CD1c-positive myeloid dendritic cell (primary cell): ENCODE measurements around the gene FBRS.
"Not testable (repeated sequence)": the region's sequence is repeated elsewhere in the genome, so short reads cannot be mapped to it uniquely, and the experiment has no call there.

Experiments used
- DNase-seq: peaks from one replicate; pipeline ENCODE4 v3.0.0-alpha.2; 2016; ENCODE audit errors: extremely low spot score

FBRS gene

DNA sequence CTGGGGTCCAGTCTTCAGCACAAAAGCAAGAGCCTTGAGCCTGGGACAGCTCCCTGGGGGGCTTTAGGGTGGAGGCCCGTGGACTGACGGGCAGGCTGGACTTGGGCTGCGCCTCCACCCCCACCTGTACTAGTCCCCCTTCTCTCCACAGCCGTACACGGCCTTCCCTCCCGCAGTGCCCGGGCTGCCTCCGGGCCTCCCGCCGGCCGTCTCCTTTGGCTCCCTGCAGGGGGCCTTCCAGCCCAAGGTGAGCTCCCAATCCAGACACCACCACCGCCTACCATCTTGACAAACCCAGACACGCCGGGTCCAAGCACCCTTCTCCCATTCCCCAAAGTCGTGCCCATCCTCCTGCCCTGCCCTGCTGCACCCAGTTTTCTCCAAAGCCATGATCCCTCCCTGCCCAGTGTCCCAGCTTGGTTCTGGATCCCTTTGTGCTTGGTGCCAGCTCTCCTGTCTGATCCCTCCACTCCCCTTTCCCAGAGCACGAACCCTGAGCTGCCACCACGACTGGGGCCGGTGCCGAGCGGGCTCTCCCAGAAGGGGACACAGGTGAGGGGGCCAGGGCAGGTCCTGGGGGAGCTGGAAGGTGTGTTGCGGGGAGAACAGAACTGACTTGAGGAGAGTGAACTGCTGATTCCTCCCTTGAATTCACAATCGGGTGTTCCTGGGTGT is 7.1 kb downstream of the FBRS start:
- no peak for DNase-seq

DNA sequence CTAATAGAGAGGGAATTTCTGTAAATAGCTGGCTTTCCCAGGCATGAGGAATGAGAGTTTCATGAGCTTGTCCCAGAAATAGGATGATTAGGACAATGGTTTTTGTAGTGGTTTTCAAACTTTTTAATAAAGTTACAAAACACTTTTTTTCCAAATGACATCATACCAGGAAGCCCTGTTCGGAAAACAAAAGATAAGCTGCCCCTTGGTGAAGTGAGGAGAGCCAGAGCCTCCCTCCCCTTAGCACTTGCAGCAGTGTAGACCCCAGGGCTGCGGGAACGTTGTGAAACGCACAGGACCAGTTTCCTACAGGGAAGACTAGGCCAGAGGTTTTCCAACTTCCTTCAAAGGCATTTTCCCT is 7.6 kb downstream of the FBRS start:
- DNase-seq: no peak

DNA sequence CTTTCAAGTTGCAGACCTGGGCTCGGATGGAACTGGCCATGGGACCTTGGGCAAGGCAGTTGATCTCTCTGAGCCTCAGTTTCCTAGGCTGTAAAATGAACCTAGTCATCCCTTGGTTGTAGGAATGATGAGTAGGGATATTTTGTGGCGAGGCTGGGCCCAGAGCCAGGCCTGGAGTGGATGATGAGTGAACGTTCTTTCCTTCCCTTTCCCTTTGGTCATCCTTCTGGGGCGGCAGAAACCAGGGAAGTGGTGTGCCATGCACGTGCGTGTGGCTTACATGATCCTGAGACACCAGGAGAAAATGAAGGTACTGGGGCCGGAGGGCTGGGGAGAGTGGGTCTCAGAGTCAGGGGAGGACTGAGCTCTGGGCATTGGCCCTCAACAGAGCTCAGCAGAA is 8.4 kb downstream of the FBRS start:
- DNase-seq: no peak

DNA sequence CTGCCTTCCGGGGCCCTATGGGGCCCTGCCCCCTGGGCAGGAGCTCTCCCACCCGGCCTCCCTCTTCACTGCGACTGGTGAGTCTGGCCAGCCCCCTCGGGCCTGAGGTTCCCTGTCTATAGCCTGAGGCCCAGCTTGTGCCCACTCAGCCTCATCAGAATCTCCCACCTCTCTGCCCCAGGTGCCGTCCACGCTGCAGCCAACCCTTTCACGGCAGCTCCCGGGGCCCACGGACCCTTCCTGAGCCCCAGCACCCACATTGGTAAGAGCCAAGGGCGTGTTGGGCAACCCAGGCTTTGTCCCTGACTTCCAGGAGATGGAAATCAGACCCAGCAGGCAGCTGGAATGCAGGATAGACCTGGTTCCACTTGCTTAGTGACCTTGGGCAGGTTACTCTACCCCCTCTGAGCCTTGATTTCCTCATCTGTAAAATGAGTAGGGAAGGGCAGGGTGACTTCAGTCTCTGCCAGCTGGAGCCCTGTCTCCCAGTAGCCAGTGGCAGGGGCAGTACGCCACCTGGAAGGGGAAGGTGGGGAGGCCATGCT is 9.2 kb downstream of the FBRS start:
- no peak for DNase-seq

DNA sequence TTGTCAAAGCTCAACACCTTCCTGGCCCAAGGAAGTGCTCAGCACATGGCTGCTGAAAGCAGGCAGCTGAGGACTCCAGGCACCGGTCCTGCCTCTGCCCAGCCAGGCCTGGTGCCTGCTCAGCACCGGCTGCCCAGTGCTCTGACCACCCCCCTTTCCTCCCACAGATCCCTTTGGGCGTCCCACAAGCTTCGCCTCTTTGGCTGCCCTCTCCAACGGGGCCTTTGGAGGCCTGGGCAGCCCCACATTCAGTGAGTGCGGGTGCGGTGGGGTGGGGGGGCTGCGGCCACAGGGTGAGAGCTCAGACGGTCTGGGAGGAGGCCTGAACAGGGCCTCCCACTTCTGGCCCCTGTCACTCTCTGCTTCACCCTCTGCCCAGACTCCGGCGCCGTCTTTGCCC is 10.2 kb downstream of the FBRS start:
- no peak for DNase-seq

DNA sequence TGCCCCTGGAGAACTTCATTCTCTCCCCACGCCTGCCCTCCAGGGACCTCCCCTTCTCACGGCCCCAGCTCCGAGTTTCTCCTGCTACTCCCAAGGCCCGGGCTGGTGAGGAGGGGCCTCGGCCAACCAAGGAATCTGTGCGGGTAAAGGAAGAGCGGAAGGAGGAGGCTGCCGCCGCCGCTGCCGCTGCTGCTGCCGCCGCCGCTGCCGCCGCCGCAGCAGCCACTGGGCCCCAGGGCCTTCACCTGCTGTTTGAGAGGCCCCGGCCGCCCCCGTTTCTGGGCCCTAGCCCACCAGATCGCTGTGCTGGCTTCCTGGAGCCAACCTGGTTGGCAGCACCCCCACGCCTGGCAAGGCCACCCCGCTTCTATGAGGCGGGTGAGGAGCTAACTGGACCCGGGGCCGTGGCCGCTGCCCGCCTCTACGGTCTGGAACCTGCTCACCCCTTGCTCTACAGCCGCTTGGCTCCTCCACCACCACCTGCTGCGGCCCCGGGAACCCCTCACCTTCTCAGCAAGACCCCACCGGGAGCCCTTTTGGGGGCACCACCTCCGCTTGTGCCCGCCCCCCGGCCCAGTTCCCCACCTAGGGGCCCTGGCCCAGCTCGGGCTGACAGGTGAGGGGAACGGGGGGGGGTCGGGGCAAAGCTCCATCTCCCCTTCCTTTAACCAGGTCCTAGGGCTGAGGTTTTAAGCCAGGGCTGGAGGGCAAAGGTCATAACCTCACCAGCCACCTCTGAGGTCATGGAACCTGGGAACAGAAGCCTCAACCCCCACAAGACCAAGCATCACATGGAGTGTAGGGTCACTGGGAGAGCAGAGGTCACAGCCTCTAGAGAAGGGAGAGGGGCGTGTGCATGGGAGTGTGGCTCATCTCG is 11.0 kb downstream of the FBRS start:
- DNase-seq: no peak

DNA sequence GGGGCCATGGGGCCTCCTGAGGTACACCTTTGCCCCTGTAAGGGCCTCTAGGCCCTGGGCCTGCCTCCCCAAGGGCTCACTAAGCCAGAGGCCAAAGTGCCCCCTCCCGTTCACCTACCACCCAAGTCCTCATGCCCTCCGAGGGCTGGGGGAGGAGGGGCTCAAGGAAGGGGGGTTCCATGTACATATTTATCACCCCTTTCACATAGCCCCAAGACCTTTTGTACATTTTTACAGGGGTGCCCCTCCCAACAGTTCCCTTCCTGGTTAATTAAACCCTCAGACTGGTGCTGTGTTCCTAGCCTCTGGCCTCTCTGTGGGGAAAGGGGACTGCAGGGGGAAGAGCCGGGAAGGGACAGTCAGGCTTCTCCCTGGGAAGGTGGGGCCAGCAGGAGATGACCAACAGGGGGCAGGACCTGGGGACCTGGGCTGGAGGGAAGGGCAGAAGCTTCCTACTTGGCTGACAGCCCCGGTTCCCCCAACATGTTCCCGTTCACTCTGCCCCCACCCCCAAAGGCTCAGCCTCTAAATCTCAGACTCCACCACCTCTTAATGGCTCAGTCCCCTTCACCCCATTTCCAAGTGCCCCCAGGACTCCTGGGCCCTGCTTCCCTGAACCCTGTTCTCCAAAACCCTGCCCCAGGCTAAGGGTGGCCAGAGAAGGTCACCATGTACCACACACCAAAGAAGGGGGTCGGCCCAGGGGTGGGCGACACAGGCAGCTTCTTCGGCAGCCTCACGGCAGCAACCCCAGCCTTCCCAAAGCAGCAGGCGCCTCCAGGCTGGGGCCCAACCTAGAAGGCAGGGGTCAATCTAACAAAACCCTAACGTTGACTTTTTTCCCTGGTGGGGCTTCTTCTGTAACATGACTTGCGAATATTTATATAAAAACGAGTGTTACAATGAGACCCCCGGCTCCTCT is 11.9 kb downstream of the FBRS start:
- no peak for DNase-seq

DNA sequence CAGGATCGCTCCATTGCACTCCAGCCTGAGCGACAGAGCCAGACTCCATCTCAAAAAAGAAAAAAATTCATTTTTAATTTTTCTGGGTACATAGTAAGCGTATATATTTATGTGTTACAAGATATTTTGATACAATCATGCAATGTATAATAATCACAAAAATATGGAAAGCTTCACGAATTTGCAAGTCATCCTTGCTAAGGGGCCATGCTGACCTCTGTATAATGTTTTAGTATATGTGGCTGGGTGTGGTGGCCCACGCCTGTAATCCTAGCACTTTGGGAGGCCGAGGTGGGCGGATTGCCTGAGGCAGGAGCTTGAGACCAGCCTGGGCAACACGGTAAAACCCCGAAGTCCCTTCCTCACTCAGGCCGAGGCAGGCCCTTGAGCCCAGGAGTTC is 16.9 kb downstream of the FBRS start:
- no peak for DNase-seq

DNA sequence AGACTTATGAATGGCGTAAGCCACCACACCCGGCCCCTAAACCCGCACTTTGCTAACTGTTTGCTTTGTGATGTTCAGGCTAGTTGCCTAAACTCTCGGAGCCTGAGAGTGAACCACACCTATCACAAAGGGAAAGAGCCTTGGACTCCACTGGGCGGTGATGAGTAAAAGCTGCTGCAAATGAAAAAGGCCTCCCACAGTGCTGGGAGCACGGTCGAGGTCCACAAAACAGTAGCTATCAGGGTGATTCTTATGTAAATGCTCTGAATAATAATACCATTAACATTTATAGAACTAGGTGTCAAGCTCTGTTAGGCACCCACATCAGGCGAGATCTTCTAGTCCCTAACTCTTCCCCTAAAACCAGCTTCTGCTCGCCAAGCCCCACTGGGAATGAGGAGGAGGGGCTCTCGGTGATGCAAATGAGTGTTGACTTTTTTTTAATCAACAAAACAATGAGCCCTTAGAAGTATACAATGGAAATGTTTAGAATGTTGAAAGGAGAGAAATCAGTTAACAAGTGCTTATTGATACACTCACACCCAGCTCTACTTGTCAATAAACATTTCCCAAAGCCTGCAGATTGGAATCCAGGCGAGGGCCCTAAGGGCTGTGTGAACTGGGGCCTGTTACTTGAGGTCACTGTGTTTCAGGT is 19.8 kb downstream of the FBRS start:
- DNase-seq: no peak

DNA sequence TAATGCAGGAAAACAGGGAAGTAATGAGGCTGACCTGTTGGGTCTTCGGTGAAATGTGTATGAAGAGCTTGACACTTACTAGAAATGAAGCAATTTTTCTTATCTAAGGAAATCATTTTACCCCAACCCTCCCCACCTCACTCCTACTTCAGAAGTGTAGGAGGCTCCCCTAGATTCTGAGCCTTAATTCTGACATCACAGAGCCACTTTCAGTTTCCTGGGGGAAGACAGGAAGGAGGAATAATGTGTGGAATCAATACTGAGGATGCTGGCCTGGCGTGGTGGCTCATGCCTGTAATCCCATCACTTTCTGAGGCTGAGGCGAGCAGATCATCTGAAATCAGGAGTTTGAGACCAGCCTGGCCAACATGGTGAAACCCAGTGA is 20.3 kb downstream of the FBRS start:
- no peak for DNase-seq

DNA sequence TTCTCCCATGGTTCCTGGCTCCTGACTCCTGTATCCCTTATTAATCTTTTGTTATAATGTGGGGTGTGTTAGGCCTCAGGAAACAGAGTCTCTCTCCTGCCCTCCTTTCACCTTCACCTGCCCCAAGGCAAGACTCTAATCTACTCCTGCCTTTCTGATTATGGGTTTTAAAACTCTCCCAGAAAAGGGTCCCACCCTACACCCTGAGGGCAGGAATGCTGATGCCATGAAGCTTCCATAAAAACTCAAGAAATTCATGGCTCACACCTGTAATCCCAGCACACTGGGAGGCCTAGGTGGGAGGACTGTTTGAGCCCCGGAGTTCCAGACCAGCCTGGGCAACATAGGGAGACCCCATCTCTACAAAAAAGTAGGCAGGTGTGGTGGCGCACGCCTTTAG is 22.1 kb downstream of the FBRS start:
- DNase-seq: no peak

DNA sequence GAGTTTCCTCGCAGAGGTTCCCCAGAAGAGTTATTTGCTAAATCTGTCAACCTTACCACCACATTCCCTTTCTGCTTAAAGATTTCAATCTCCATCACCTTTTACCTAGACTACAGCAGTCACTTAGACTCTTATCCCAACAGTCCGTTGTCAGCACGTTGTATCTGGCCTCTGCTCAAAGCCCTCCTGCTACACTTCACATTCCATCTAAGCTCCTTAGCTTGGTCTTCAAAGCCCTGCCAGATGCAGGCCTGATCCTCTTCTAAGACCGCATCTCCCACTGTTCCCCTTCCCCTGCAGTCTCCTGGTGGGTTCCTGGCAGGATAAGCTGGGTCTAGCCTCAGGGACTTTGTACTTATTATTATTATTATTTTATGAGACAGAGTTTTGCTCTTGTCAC is 30.5 kb downstream of the FBRS start:
- no peak for DNase-seq

DNA sequence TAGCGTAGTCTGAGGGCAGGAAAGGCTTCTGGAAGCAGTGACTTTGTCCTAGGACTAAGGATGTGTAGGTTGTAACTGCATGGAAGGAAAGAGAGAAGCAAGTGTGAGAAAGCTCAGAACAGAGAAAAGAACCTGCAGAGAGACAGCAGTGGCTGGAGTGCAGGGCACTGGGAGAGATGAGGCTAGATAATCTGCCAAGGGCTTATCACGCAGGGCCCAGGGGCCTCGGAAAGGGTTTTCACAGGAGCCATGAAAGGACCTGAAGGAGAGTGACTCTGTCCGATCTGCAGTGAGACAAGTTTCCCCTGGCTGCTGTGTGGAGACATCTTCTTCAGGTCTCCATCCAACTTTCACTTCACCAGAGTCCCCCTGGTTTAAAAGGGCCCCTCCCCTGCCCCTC is 33.7 kb downstream of the FBRS start:
- no peak for DNase-seq

DNA sequence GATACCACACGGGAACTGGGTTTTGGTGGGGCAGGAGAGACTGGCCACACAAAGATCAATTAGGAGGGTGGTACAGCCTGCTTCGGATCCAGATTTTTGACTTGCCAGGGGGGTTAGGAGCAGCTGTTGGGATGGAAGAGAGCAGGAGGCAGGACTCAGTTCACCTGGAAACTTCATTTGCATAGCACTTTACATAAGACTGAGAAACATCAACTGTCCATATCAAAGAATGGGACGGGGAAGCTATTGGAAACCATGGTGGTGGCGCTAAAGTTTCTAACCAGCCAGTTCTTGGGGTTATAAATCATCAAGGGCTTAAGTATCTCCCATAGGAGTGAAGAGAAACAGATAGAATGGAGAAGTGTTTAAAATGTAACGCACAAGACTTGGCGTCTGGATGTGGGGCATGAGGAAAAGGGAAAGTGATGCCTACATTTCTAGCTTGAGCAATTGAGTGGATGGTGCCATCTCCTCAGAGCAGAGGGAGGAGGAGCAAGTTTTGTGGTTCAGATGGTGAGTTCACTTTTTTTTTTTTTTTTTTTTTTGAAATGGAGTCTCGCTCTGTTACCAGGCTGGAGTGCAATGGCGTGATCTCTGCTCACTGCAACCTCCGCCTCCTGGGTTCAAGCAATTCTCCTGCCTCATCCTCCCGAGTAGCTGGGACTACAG is 34.3 kb downstream of the FBRS start:
- DNase-seq: peak; percentile 30

DNA sequence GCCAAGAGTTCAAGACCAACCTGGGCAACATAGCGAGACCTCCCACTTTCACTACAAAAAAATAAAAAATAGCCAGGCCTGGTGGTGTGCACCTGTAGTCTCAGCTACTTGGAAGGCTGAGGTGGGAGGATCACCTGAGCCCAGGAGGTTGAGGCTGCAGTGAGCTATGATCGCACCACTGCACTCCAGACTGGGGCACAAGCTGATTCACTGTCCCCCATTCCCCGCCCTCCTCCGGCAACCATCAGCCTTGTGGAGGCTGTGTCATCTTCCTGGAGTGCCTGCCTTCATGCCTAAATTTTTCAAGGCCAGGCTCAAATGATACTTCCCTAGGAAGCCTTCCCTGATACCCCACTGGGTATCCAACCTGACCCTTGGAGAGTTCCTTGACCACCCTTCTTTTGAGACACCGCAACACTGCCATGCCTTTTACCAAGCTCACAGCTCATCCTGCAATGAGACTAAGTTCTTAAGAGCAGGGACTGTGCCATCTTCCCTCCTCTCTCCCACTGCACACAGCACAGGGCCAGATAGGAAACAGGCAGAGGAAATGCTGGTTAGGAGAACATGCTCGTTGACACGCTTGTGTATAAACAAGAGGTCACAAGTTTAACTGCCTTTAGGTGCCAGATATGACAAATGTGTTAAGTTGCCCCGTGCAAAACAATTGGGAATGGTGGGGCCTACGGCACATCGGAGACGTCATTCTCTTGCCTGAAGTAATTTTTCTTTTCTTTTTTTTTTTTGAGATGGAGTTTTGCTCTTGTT is 36.9 kb downstream of the FBRS start:
- DNase-seq: no peak

DNA sequence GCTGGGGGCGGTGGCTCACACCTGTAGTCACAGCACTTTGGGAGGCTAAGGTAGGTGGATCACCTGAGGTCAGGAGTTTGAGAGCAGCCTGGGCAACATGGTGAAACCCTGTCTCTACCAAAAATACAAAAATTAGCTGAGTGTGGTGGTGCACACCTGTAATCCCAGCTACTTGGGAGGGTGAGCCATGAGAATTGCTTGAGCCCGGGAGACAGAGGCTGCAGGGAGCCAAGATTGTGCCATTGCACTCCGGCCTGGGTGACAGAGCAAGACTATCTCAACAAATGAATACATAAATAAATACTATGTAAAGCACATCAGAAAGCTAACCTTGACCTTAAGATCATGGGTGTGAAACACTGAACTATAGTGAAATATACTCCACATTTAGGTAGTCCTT is 38.4 kb downstream of the FBRS start:
- not testable (repeated sequence) for DNase-seq

DNA sequence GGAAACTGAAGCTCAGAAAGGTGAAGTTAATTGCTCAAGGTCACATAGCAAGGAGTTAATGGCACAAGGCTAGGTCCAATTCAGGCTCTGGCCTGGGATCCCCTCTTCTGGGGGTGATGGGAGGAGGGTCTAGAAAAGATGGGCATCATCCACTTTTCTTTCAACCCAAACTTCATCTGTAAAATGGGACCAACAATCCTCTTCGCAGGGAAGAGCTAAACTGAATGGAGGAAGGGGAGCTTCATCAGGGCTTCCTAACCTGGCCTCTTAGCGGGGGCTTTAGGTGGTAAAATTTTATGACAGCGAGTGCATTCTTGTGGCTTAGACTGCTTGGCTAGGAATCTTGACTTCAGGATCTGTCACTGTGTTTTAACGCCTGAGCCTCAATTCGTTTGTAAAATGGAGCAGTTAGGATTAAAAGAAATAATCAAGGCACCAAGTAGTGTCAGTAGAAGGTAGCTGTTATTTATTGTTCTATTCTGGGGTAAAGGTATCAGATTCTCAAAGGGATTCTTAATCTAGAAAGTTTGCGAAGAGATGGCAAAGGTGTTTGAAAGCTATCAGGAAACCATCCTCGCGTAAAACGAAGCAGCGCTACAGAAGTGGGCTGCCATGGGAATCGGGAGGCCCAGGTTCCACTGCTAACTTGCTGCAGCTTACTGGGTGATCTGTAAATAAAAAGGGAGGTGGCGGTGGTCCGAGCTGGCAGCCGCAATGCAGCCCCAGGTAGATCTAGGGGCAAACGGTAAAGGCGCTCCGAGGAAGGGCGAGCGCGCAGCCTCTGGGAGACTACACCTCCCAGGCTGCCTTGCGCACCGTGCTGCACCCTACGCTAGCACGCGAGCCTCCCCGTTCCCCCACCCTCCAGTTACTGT is 39.3 kb downstream of the FBRS start:
- DNase-seq: no peak

DNA sequence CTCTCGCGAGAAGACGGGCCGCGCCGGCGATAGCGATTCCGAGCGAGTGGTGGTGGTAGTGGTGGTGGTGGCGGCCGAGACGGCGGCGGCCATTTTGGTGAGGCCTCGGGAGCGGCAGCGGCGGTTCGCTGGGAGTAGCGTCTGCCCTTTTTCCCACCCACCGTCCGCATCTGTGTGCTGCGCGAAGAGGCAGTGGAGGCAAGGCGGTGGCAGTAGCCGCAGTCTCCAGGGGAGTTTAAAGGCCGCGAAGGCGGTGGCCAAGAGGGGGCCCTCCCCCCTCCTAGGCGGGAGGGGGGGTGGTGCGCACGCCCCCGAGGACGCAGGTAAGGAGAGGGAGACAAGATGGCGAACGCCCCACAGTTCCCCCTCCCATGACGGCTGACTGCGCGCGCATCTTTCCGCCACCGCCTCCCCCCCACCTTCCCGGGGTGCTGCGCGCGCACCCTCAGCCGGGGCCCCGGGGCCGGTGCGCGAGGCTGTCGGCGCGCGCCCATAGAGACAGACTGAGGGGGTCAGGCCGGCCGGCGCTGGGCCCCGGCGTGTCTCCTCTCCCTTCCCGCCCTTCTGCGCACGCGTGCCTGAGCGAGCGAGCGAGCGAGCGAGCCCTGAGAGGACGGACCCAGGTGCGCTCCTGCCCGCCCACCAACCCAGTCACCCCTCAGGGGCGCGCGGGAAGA is 40.0 kb downstream of the FBRS start:
- peak; percentile 98 for DNase-seq
